Fibroblast of gingiva (primary cell): ENCODE results near the gene XPO4.
"Not testable (repeated sequence)": the region's sequence is repeated elsewhere in the genome, so short reads cannot be mapped to it uniquely, and the experiment has no call there.

Experiments used
- DNase-seq: peaks from one replicate; pipeline ENCODE4 v3.0.0-alpha.2; 2011; ENCODE audit warnings: low read depth

The XPO4 gene

DNA sequence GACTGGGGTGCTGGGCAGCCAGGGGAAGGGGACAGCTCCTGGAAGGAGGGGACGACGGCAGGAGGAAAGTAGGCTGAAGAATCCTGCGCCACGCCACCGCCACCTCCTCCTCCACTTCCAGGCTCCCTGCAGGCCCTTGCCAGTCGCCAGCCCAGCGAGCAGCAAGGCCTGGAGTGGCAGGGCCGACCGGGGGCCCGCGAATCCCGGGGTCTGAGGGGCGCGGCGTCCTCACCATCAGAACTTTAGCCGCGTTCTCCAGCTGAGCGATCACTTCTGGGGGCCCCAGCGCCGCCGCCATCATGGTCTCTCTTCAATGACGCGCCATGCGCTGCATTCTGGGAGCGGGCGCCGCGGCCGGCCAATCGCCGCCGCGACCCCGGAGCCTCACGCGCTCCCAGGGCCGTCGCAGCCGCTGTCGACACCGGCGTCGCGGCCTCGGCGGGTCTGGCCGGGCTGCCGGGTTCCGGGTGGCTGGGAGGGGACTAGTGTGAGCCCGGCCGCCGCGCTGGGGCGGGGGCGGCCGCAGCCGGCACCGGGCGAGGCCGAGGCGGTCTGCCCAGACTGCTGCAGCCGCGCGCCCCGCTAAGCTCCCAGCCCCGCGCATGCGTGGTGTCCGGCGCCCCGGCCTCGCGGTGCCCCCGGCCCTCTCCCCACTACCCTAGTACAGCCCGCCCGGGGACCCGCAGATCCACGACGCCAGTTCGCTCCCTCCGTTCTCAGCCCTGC lies at the start of gene XPO4:
Gene XPO4 (minus strand): TSS at position 309 of the 726 bp plus-strand sequence. CDS start 8 bp downstream, at position 301.
- peak; percentile 73 for DNase-seq

- DNase-seq: not testable (repeated sequence)
Measured at GRCh38 chr13:20948001-20948400, 45.5 kb upstream of the XPO4 start.

DNA sequence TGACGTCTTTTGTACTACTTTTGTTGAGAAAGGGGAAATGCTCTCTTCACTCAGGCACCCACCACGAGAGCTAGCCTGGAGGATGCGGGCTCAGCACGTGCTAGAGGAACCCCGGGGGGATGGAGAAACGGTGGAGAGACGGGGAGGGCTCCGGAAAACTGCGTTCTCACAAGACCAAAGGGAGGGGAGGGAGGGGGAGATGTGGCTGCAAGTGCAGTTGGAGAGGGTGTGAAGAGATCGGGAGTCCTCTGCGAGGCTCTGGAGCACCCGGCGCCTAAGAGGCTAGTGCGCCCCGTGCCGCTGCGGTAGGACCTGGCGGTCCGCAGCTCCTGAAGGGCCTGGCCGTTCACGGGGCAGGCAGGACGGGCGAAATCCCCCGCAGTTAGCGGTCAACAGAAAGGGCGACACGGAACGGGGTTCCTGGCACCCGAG lies 43.4 kb upstream of the XPO4 start:
- no peak for DNase-seq

DNA sequence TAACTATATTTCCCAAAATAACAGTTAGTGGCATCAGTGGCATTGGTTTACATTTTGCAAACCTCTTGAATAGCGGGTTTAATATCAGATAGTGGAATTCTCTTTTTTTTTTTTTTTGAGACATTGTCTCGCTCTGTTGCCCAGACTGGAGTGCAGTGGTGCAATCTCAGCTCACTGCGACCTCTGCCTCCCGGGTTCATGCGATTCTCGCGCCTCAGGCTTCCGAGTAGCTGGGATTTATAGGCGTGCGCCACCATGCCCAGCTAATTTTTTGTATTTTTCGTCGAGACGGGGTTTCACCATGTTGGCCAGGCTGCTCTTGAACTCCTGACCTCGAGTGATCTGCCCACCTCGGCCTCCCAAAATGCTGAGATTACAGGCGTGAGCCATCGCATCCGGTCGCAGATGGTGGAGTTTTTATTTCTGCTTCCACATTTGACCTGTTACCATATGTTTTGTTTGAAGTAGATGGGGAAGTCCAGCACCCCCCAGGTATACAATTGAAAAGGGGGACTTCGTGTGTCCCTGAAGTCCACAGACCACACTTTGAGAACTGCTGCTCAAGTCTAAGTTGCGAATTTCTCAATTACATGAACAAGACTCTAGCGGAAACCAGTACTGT lies 40.5 kb upstream of the XPO4 start:
- no peak for DNase-seq

DNA sequence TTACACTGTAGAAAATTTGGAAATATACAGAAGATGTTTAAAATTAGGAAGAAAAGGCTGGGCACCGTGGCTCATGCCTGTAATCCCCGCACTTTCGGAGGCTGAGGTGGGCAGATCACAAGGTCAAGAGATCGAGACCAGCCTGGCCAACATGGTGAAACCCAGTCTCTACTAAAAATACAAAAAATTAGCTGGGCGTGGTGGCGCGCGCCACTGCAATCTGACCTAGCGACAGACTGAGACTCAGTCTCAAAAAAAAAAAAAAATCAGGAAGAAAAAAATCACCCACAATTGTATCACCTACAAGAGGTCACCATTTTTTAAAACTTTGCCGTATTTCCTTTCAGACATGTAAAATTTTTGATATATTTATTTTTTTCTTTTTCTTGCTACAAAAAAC lies 38.0 kb upstream of the XPO4 start:
- DNase-seq: not testable (repeated sequence)

- DNase-seq: peak; percentile 56
Measured at GRCh38 chr13:20940083-20940482, 37.5 kb upstream of the XPO4 start.

- no peak for DNase-seq
Measured at GRCh38 chr13:20939662-20940061, 37.1 kb upstream of the XPO4 start.

DNA sequence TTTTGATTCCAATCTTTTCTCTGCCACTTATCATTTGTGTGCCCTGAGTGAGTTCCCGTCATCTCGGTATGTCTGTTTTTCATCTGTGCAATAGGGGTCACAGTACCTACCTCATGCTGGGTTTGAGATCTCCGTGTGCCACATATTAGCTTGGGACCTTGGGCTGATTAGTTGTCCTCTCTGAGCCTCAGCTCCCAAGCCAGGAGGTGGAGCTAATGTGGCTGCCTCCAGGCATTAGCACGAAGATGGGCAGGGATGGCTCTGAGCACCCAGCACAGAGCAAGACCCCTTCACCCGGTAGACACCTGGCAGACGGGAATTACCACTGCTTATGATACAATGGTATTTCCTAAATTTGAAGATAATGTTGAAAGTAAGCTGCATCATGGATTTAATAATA lies 35.8 kb upstream of the XPO4 start:
- DNase-seq: no peak

- no peak for DNase-seq
Measured at GRCh38 chr13:20927596-20928257, 25.2 kb upstream of the XPO4 start.

DNA sequence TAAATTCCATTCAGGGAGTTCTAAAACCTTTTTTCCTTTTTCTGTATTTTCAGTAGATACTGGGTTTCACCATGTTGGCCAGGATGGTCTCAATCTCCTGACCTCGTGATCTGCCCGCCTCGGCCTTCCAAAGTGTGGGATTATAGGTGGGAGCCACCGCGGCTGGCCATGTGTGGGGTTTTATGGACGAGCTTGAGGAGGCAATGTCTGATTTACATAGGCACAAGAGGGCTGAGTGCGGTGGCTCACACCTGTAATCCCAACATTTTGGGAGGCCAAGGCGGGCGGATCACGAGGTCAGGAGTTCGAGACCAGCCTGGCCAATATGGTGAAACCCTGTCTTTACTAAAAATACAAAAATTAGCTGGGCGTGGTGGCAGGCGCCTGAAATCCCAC lies 22.8 kb upstream of the XPO4 start:
- not testable (repeated sequence) for DNase-seq

- peak; percentile 66 for DNase-seq
Measured at GRCh38 chr13:20924758-20925394, 22.3 kb upstream of the XPO4 start.

- no peak for DNase-seq
Measured at GRCh38 chr13:20923272-20923671, 20.7 kb upstream of the XPO4 start.

GRCh38 chr13:20921572-20921971 lies 19.0 kb upstream of the XPO4 start:
- no peak for DNase-seq

GRCh38 chr13:20915676-20916075 lies 13.1 kb upstream of the XPO4 start:
- not testable (repeated sequence) for DNase-seq

DNA sequence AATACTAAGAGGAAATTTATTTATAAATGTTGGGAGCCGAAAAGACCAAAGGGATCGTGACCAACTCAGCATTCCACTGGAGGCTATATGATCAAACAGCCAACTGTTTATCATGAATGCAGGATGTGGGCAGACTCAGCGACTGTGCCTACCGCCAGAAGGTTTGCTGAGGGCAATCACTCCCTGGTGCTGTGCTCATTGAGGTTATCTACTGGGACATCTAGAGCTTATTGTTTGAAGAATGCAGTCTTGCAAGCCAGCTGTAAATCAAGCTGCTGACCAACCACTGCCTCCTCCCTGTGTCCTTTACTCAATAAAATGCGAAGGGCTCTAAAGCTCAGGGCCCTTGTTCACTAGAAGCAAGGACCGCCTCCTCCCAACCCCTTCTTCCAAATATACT lies 8.5 kb upstream of the XPO4 start:
- no peak for DNase-seq

DNA sequence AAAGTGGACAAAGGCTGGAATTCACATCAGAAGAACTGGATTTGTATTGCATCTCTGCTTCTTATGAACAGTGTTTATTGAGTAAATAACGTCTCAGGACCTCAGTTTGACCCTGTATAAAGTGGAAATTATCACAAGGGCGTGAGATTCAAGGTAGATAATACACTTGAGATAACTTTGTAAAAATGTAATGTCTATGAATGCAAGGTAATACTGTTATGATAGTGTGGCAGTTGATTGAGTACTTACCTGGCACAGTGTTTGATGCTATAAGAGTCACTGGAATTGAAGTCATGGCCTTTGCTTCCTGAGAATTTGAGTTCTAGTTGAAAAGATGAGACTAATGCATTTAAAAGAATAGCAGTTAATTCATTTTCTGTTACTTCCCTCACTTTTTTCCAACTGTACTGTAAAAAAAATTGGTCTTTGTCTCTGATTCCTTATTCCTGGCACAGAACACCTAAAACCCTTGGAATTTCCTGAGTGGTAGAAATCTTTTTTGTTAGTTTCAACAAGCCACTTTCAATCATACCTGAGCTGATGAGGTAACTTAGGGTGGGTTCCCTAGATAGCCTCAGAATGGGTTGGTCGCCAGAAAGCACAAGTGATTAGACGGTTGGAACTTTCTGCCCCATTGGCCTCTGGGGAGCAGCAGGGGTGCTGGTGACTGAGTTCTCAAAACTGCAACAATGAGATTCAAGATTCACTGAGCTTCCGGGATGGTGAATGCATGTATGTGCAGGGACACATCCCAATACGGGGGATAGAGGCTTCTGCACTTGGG lies 6.4 kb upstream of the XPO4 start:
- no peak for DNase-seq

DNA sequence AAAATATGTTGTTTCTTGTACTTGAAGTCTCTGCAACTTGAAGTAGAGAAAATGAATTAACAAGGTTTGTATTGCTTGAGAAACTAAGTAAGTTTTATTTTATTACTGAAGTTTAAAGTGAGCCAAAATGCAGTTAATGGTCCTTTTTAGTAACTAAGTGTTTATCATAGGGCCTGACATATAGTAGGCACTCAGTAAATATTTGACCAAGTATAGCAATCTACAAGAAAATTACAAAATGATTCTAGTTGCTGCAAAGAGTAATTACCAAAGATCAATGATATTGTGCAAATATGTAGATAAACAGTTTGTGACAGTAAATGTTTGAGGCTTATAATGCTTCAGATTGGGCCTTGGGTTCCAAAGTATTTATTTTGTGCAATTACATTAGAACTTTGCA lies 2.4 kb upstream of the XPO4 start:
- no peak for DNase-seq

- no peak for DNase-seq
Measured at GRCh38 chr13:20903164-20903475, 574 bp upstream of the XPO4 start.

- DNase-seq: peak; percentile 8
Measured at GRCh38 chr13:20901668-20902437, 693 bp downstream of the XPO4 start.

- DNase-seq: no peak
Measured at GRCh38 chr13:20894245-20894644, 8.3 kb downstream of the XPO4 start.

DNA sequence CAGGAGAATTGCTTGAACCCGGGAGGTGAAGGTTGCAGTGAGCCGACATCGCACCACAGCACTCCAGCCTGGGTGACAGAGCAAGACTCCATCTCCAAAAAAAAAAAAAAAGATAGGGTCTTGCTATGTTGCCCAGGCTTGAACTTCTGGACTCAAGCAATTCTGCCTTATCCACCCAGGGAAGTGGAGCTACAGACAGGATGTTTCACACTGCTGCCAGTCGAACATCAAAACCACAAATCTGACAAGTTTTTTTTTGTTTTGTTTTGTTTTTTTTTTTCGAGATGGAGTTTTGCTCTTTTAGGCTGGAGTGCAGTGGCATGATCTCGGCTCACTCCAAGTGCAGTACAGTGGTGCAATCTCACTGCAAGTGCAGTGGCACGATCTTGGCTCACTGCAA lies 10.8 kb downstream of the XPO4 start:
- DNase-seq: no peak
